Cardiac muscle cell (in vitro differentiated cells and primary cell): ENCODE measurements around the gene ADAP1. TPM values are rescaled to one million over a fixed set of nuclear protein-coding genes. Genes with fewer than 3 reads are reported as not detected.

ENCODE experiments used
- DNase-seq, 2 donors: peaks; one replicate each; pipeline versions ENCODE4 v3.0.0 to v3.0.0-alpha.2; 2010 to 2017; ENCODE audit warnings: low read depth in 1 of 2, low spot score in 1 of 2
- H3K27ac ChIP-seq: fragments of 200-600 bp; sonication (generic); 2 replicates; pipeline ENCODE4 v1.5.1; 2016
- H3K27me3 ChIP-seq: fragments of 200-600 bp; sonication (generic); 2 replicates; pipeline ENCODE4 v1.6.0; 2016; ENCODE audit warnings: control low read depth
- H3K36me3 ChIP-seq: fragments of 200-600 bp; sonication (generic); 2 replicates; pipeline ENCODE4 v1.5.1; 2016; ENCODE audit warnings: control low read depth
- H3K4me1 ChIP-seq: fragments of 200-600 bp; sonication (generic); 2 replicates; pipeline ENCODE4 v1.8.1; 2017; ENCODE audit warnings: low read depth, mild to moderate bottlenecking, mixed run types
- H3K4me3 ChIP-seq: fragments of 200-600 bp; sonication (generic); 2 replicates; pipeline ENCODE4 v1.5.1; 2016; ENCODE audit warnings: mild to moderate bottlenecking
- H3K9me3 ChIP-seq: fragments of 200-600 bp; sonication (generic); 2 replicates; pipeline ENCODE4 v1.5.1; 2017; ENCODE audit warnings: low read depth, mild to moderate bottlenecking, control low read depth
- polyA plus RNA-seq: library from polyadenylated mRNA; unstranded; fragments of >200 nt; fragmentation: Nextera tagmentation; extraction: Ambion mirVana; gene quantifications from 2 replicates; pipeline ENCODE4 v1.2.1, GENCODE V29; 2016
- total RNA-seq: library from RNA; depleted of rRNA; stranded (reverse); fragments of >200 nt; gene quantifications from 2 replicates; pipeline ENCODE4 v1.2.3, GENCODE V29; 2016
- TF ChIP-seq, protein P1 (sequence below): IDR thresholded peaks from 2 replicates; pipeline ENCODE4 v1.5.1; 2012; ENCODE audit warnings: low read depth, mild to moderate bottlenecking, low read length

Gene ADAP1
- total and polyA plus RNA-seq, 2 experiments from 2014 or later, result 12.0 to 14.4 TPM

DNA sequence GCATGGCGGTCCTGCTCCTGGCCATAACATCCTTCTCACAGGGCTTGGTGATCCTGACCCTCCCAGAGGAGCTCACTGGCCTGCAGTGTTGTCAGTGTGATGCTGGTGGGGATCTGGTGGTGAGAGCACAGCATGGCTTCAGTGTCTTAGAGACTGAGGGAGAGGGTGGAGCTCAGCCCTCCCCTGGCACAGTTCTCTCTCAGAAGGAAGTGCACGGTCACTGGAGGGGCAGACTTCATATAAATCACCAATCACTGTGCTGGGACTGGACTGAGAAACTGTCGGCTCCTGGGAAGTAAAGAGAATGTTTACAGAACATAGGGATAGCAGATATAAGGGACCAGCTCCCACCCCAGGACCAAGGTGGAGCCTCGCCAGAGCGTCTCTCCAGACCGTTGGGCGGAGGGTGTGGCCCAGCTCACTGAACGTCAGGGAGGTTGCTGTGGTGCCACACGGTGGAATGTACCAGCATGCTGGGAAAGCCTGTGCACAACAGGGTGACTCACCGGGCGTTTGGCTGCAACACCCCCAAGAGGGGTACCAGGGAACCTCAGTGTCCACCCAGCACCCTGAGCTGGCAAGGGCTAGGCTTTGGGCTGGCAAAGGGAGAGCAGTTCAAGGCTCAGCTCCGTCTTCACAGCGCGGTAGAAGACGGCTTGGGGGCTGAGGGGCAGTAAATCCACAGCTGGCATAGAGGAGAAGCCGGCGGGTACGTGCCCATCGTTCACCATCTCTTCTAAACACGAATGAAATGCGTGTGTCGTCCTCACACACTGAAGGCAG lies 86.9 kb downstream of the ADAP1 start:
- no peak overlapping the region for H3K27ac ChIP-seq
- no peaks in the 10 kb centered on the region for H3K27me3 ChIP-seq
- H3K4me1 ChIP-seq, result no peaks in the 10 kb centered on the region
- no peak overlapping the region for H3K4me3 ChIP-seq
- H3K36me3 ChIP-seq, result peaks cover 37% of the 10 kb centered on the region
- TF ChIP-seq, protein P1, sequence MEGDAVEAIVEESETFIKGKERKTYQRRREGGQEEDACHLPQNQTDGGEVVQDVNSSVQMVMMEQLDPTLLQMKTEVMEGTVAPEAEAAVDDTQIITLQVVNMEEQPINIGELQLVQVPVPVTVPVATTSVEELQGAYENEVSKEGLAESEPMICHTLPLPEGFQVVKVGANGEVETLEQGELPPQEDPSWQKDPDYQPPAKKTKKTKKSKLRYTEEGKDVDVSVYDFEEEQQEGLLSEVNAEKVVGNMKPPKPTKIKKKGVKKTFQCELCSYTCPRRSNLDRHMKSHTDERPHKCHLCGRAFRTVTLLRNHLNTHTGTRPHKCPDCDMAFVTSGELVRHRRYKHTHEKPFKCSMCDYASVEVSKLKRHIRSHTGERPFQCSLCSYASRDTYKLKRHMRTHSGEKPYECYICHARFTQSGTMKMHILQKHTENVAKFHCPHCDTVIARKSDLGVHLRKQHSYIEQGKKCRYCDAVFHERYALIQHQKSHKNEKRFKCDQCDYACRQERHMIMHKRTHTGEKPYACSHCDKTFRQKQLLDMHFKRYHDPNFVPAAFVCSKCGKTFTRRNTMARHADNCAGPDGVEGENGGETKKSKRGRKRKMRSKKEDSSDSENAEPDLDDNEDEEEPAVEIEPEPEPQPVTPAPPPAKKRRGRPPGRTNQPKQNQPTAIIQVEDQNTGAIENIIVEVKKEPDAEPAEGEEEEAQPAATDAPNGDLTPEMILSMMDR, result no peak
- H3K9me3 ChIP-seq, result no peaks in the 10 kb centered on the region
- DNase-seq, result no peak

DNA sequence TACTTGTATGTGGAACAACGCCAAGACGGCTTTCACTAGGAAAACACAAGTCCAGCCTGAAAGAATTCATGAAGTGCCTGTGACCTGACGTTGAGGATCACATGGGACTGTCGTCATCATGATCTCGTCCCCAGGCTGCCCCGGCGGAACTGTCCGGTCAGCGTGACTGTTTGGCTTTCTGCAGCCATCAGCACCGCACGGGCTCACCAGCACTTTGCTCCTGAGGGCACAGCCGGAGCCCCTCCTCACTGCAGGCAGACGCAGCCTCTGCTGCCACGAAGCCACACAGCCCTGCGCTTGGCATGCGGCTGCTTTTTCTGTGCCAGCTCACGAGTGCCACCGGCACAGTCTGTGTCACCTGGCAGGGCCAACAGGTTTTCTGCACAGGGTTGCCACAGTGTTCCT lies 87.5 kb downstream of the ADAP1 start:
- H3K27ac ChIP-seq, result no peak overlapping the region
- no peak for DNase-seq
- peaks cover 37% of the 10 kb centered on the region for H3K36me3 ChIP-seq
- H3K9me3 ChIP-seq, result no peaks in the 10 kb centered on the region
- no peaks in the 10 kb centered on the region for H3K4me1 ChIP-seq
- H3K4me3 ChIP-seq, result no peak overlapping the region
- TF ChIP-seq, protein P1, result no peak
- H3K27me3 ChIP-seq, result no peaks in the 10 kb centered on the region

DNA sequence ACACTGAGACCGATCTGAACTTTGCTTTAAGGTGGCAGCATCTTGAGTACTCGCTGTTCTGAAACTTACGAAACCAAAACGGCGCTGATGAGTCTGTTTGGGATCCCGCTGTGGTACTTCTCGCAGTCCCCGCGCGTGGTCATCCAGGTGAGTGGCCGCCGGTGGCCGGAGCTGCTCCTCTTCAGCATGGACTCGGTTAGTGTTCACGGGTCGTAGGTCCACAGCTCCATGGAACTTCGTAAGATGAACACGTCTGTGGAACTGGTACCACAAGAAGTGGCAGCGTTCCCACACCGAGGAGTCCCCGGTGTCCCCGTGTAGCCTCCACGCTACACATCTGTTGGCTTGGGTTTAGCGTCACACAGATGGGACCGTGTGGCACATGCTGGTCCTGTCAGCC lies 88.6 kb downstream of the ADAP1 start:
- Histone ChIP-seq H3K4me3 (no peak overlapping the region), H3K9me3 (no peaks in the 10 kb centered on the region), H3K27ac (no peak overlapping the region), H3K27me3 (no peaks in the 10 kb centered on the region), H3K36me3 (peaks cover 47% of the 10 kb centered on the region), H3K4me1 (no peaks in the 10 kb centered on the region)
- DNase-seq, result no peak
- TF ChIP-seq, protein P1, result no peak

DNA sequence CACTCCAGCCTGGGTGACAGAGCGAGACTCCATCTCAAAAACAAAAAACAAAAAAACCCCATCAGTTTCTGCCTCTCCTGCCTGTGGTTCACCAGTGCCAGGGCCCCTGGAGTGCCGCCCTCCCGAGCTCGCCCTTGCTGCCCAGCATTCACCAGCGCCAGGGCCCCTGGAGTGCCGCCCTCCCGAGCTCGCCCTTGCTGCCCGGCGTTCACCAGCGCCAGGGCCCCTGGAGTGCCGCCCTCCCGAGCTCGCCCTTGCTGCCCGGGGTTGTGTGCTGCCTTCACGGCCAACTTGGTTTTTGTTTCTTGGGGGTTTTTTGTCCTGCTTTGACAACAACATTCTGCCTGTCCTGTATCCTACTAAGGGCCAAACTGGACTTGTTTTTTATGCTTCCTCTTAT lies 91.4 kb downstream of the ADAP1 start:
- no peak overlapping the region for H3K4me3 ChIP-seq
- H3K27me3 ChIP-seq, result no peaks in the 10 kb centered on the region
- H3K27ac ChIP-seq, result no peak overlapping the region
- no peak for DNase-seq
- no peaks in the 10 kb centered on the region for H3K9me3 ChIP-seq
- TF ChIP-seq, protein P1, result no peak
- no peaks in the 10 kb centered on the region for H3K4me1 ChIP-seq
- peaks cover 58% of the 10 kb centered on the region for H3K36me3 ChIP-seq

DNA sequence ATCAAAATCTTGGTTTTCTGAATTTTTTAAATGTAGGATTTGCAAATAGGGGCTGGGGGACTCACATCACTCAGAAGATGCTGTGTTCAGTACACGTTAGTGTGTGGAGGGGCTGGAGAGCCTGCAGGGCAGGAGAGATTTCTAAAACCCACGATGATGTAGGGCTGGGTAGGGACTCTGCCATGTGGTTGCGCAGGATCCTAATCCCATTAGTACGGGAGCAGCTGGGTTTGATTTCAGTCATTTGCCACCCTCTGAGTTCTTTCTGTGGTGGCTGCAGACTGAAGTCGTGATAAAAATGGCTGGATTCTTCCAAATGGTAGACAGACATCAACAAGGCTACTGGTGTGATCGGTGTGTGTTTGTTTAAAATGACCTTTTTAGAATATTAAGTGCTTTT lies 92.3 kb downstream of the ADAP1 start:
- H3K27me3 ChIP-seq, result no peaks in the 10 kb centered on the region

More for the DNA sequence above, 92.3 kb downstream of the ADAP1 start:
- TF ChIP-seq, protein P1, result no peak
- H3K27ac ChIP-seq, result no peak overlapping the region
- H3K4me3 ChIP-seq, result no peak overlapping the region
- DNase-seq, result no peak
- H3K36me3 ChIP-seq, result peaks cover 67% of the 10 kb centered on the region
- H3K9me3 ChIP-seq, result no peaks in the 10 kb centered on the region
- H3K4me1 ChIP-seq, result no peaks in the 10 kb centered on the region
